Medulla oblongata (tissue), 1 donor: ENCODE measurements around the gene NT5DC1.

ENCODE experiments used
- DNase-seq: peaks from one replicate; pipeline ENCODE4 v3.0.0-alpha.2; 2015; ENCODE audit errors: extremely low spot score

Gene NT5DC1

GRCh38 chr6:116191881-116192280, 91.2 kb downstream of the NT5DC1 start:
- DNase-seq = no peak

- DNase-seq = no peak
These were observed 92.1 kb downstream of the NT5DC1 start for GRCh38 chr6:116192786-116193185.

GRCh38 chr6:116196841-116197240, 96.2 kb downstream of the NT5DC1 start:
- DNase-seq = no peak

GRCh38 chr6:116200619-116201249, 100.1 kb downstream of the NT5DC1 start:
- no peak for DNase-seq

- no peak for DNase-seq
These were observed 100.9 kb downstream of the NT5DC1 start for GRCh38 chr6:116201538-116201937.

GRCh38 chr6:116205281-116205680, 104.6 kb downstream of the NT5DC1 start:
- DNase-seq = no peak

- DNase-seq = no peak
These were observed 105.7 kb downstream of the NT5DC1 start for GRCh38 chr6:116206231-116206903.

- no peak for DNase-seq
These were observed 107.6 kb downstream of the NT5DC1 start for GRCh38 chr6:116208056-116208785.

GRCh38 chr6:116210316-116210715, 109.7 kb downstream of the NT5DC1 start:
- no peak for DNase-seq

- no peak for DNase-seq
These were observed 110.2 kb downstream of the NT5DC1 start for GRCh38 chr6:116210750-116211425.

- DNase-seq = no peak
These were observed 114.0 kb downstream of the NT5DC1 start for GRCh38 chr6:116214681-116215080.

GRCh38 chr6:116215414-116215813, 114.8 kb downstream of the NT5DC1 start:
- no peak for DNase-seq

- peak; percentile 53 for DNase-seq
These were observed 116.4 kb downstream of the NT5DC1 start for GRCh38 chr6:116217069-116217468.

GRCh38 chr6:116218172-116218633, 117.5 kb downstream of the NT5DC1 start:
- no peak for DNase-seq

GRCh38 chr6:116218866-116219265, 118.2 kb downstream of the NT5DC1 start:
- no peak for DNase-seq

GRCh38 chr6:116221067-116221466, 120.4 kb downstream of the NT5DC1 start:
- no peak for DNase-seq

GRCh38 chr6:116221911-116222310, 121.3 kb downstream of the NT5DC1 start:
- no peak for DNase-seq

- no peak for DNase-seq
These were observed 122.7 kb downstream of the NT5DC1 start for GRCh38 chr6:116223355-116223754.

GRCh38 chr6:116229287-116229913, 128.7 kb downstream of the NT5DC1 start:
- peak; percentile 97 for DNase-seq

- DNase-seq = no peak
These were observed 134.0 kb downstream of the NT5DC1 start for GRCh38 chr6:116234689-116235088.

GRCh38 chr6:116238083-116238482, 137.4 kb downstream of the NT5DC1 start:
- DNase-seq = no peak

- DNase-seq = no peak
These were observed 138.6 kb downstream of the NT5DC1 start for GRCh38 chr6:116239256-116239655.
